HG03571 (cell line): ENCODE data around the gene POC1B.
A peak's percentile ranks its signal among the peaks of the same experiment; 100 is the strongest.

ENCODE experiments used
- ATAC-seq: cut with Tn5 transposase; IDR thresholded peaks from one replicate; pipeline ENCODE4 v1.9.1; 2021; ENCODE audit not compliant: unreplicated experiment

The POC1B gene

DNA sequence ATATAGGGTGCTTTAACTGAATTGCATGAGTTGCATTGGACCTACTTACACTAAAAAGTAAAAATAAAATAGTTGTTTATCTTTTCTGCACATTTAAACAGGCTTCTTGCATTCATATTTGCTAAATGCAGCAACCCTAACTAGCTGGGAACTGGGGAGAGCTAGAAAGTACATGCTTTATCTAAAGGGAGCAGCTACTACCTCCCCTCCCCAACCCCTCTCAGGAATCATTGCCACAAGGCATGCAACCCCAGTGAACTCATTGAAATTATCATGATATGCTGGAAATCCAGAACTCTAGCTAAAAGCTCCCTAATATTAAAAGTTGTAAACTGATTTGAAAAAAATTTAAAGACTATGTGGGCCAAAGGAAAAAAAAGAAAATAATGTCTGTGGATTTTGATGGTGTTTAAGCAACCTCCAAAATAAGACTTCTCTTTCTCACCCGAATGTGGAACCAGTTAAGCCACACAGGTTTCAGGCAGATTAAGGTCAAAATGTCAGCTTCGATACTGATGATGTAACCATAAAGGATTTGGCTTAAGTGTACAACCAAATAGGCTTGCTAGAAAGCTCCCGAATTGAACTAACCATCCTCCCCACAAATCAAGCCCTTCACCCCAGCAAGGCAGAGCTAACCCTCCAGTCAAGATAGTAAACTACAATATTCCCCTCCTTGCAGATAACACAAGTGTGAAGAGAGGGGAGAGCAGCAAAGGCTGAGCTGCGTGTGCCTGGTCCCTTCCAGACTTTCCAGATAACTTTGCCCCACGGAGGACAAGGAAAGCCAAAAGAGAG lies 13.8 kb upstream of the POC1B start:
- no peak for ATAC-seq

DNA sequence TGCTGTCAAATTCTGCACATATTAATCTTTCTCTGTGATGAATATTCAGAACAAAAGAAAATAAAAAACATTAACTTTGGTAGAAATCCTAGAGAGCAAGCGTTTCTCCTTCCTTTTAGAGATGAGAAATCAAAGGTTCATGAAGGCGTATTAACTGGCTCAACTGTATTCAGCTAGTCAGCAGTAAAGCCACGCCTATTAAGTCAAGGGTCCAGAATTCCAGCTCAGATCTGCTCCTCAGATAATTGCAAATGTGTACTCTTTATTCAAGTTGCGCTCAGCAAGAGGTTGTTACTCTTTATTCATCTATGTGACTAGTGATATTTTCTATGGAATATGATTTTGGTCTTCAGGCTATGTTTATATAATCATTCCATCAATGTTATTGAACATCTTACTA lies 13.1 kb upstream of the POC1B start:
- no peak for ATAC-seq

DNA sequence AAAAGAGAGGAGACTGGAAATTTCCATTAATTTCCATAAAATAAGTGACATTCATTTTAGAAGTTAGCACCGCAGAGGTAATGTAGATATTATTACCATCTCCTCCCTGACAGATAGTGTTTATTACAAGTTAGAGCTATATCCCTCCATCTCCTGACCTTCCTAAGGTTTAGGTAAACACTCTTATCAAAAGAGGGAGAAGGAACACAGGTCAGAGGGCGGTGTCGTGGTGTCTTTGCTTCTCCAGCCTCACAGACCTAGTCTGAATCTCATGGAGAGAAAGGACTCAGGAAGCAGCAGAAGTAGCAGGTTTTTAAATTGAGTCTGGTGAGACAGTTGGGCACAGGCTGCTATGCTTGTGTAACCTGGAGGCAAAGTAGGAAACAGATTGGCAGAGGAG lies 11.5 kb upstream of the POC1B start:
- ATAC-seq: no peak

DNA sequence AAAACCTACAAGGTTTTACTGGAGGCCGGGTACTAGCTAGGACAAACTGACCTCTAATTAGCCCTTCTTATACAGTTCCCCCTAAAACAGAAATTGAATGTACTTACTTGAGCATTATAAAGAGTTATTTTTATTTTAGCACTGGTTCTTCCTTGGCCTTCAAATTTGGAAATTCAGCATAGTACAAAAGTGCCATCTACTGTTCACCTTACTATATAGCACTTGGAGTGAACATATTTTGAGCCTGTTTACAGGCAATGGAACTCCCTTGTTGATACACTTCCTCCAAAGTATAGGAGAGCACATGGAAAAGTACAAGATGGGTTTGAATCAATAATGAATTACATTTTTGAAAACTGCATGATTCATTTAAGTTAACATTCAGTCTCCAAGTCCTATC lies 3.9 kb upstream of the POC1B start:
- no peak for ATAC-seq

DNA sequence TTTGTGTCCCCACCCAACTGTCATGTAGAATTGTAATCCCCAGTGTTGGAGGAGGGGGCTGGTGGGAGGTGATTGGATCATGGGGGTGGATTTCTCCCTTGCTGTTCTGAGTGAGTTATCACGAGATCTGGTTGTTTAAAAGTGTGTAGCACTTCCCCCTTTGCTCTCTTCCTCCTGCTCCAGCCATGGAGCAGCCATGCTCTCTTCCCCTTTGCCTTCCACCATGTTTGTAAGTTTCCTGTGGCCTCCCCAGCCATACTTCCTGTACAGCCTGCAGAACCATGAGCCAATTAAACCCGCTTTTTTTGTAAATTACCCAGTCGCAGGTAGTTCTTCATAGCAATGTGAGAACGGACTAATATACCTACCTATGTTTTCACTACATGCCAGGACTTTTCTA lies 2.6 kb upstream of the POC1B start:
- no peak for ATAC-seq

DNA sequence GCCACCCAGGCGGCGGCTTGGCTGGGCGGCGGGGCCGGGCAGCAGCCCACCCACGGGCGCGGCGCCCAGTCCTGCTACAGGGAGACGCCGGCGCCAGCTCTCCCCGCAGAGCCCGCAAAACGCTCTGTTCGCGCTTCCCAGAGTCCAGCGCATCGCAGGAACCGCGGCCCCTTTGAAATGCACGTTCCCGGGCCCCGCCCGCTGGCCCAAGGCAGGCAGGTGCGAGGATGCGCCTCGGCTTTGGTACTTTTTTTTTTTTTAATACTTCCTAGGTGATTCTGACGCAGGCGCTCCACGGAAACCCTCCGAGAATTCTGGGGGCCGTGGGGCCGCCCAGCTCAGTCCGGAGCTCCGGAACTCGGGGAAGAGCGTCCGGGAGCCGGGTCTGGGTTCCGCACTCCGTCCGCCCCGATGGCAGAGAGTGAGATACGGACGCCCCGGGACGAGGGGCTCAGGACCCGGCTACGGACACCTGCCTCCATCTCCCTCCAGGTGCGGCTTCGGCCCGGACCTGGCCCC lies 483 bp downstream of the POC1B start:
- peak; percentile 29 for ATAC-seq

DNA sequence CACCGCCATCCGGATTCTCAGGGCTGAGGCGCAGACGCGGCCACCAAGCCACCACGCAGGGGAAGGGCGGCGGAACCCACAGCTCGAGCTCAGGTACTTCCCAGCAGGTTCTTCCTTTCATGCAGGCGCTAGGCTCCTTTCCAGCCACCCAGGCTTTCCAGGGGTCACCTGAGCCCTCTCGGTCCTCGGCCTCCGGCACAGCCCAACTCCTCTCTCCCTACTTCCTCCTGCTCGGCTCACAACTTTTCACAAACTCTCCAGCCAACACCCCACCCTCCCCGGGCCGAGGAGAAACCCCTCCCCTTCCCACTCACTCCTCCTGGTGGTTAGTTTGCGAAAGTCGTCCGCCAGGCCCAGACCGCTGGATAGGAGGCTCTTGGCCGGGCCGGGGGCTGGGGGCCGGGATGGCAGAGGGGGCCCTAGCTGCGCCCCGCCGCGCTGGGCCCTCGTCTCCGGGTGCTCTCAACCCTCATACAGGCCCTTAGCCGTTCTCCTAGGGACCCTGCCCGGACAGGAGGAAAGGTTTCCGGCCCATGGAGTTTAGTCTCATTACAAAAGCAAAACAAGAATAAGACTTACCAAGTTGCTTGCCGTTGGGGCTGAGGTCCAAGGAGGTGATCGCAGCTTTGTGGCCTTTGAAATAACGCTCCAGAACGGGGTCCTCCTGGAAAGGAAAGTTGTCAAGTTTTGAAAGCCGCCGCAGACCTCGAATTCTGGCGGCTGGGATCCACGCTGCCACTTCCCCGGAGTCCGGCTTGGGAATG lies 1.1 kb downstream of the POC1B start, which contains the start of gene GALNT4:
TSS of gene GALNT4 (minus strand) at position 256 of the 764 bp plus-strand sequence. CDS start at position 9, 247 bp downstream.
- ATAC-seq: peak; percentile 68

DNA sequence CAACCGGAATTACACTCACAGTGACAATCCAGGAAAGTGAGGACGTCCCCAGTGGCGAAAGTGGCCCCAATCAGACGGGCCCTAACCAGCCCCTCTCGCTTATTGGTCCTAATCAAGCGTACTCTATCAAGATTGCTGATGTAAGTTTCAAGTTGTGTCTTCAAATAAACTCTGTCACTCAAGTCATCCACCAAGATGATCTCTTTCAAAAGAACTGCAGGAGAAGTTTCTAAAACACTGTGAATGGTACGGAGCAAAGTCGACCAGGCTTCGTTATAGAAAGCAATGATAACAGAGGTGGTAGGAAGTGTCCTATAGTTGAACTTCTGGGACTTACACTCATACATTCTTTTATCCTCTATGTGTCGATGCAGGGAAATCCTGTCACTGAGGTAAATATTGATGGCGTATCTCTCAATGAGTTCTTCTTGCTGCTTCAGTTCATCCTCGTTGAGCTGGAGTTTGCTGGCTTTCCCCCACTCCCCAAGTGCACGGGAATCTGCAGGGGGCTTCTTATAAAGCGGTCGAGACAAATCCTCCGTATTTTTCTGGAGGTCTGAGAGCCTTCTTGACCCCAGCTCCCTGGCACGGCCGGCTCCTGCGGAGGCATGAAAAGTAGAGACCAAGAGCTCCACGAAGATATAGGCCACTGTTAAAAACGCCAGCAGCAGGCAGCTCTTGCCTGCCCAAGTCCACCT lies 1.9 kb downstream of the POC1B start:
- no peak for ATAC-seq

DNA sequence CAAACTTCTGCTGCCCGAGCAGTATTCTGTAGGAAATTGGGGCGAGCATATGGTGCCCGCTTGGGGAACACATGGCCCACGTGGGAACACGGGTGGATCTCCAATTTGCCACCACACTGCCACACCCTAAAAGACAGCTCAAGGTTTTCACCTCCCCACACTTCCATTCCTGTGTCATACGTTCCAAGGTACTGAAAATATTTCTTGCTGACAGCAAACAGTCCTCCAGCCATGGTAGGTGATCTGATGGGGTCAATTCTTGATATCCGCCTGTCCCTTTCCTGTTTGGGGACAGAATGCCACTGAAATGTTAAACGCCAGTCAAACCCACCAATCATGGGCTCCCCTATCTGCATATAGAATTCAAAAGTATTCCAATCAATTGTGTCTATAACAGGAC lies 2.5 kb downstream of the POC1B start:
- no peak for ATAC-seq

DNA sequence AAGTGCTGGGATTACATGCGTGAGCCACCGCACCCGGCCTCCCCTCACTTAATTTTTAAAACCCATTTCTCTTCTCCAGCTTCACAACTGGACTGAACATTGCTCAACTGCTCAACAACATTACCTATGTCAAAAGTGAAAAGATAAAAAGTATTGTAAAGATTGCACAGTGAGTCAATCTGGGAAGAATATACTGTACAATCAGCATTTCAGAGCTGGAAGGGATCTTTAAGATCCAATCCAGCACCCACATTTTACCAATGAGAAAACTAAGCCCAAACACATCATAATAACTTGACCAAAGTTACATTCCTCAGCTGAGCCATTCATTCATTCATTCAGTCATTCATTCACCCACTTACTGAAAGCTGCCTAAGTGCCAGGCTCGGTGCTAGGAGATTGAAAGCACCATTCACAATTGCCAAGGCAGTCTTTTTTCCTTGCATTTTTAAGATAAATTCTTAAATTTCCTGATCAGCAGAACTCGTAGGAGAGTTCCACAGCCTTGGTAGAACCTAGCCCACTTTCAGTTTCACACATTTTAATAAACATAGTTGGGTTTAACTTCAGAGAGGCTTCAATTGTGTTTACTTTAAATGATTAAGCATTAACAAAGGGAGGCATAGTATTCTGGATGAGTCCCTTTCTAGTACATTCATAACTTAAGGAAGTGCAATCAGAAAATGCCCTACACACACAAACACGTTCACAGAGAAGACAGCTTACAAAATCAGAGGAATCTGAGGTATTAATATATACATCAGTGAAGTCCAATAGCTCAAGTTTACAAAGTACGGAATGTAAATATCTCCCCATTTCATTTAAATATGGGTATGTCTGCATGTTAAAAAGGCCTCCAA lies 4.3 kb downstream of the POC1B start:
- no peak for ATAC-seq

DNA sequence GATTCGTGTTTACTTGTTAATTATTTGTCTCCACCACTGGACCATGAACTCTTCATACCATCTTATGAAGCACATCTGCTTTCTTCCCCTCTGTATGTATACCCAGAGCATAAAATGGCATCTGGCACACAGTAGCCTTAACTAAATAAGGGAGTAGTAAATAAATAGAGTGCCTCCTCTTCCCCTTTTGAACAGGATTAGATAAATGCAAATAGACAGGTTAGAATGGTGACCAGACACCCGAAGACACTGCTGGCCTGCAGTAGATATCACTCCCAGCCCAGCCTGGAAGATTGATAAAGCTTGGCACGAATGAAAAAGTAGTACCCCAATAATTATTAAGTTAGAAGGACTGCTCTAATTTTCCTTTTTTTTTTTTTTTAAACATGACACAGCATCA lies 8.1 kb downstream of the POC1B start:
- no peak for ATAC-seq

DNA sequence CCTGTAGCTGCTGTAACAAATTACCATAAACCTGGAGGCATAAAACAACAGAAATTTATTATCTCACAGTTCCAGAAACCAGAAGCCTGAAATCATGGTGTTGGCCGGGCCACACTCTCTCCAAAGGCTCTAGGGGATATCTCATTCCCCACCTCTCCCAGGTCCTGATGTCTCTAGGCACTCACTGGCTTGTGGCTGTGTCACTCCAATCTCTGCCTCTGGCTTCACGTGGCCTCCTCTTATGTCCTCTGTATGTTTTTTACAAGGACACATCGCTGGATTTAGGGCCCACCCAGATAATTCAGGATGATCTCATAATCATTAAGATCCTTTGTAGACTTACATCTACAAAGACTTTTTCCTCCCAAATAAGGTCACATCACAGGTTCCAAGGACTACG lies 9.2 kb downstream of the POC1B start:
- ATAC-seq: no peak

DNA sequence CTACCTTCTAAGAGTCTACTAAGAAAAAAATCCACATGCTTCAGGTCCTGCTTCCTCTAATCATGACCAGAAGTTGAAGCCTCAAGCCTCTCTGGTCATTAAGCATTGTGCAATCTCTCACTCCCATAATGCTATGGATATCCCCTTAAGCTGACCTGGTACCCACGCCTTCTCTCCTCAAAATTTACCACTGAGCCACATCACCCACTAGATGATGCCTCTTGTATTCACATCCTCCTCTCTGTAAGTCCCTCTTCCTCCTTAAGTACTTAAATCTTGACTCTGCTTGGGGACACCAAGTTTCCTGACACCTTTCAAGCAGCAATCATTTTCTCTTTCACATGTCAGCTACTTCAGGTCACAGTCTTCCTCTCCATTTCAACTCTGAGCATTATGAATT lies 11.1 kb downstream of the POC1B start:
- ATAC-seq: peak; percentile 83

DNA sequence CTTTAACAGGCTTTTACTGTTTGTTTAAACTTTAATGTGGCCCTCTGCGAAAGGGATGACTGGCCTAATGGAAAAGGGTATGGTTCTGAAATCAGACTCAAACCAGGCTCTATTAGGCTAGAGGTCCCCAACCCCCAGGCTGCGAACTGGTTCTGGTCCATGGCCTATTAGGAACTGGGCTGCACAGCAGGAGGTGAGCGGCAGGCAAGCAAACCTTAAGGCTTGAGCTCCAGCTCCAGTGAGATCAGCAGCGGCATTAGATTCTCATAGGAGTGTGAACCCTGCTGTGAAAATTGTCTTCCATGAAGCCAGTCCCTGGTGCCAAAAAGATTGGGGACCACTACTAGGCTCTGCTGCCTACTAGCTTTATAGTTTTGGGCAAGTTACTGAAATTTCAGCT lies 12.3 kb downstream of the POC1B start:
- no peak for ATAC-seq

DNA sequence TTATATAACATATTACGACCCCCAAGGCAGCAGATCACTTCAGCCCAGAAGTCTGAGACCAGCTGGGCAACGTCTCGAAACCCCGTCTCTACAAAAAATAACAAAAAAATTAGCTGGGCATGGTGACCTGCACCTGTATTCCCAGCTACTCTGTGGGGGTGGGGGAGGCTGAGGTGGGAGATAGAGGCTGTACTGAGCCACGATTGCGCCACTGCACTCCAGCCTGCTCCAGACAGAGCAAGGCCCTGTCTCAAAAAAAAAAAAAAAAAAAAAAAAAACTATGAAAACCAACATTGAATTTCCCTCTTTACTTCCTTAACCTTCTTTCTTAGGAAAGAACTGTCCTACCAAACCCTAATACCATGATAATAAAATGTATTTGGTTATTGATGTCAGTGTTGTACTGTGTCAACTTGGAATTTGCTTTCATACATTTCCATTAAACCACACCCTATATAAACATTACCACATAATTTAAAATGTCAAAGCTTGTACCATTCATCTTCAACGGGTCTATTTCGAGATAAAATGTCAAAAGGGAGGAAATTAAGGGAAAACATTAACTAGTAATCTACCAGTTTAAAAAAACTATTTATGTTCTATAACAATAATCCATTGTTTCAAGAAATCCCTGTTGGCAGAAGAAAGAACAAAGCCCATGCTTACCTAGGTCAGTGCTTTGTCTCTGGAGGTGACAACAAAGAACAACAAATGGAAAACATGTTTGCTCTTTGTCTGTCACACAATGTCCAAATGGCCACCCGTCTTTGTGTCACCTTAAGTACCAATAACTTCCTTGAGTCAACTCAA lies 18.6 kb downstream of the POC1B start:
- ATAC-seq: no peak

DNA sequence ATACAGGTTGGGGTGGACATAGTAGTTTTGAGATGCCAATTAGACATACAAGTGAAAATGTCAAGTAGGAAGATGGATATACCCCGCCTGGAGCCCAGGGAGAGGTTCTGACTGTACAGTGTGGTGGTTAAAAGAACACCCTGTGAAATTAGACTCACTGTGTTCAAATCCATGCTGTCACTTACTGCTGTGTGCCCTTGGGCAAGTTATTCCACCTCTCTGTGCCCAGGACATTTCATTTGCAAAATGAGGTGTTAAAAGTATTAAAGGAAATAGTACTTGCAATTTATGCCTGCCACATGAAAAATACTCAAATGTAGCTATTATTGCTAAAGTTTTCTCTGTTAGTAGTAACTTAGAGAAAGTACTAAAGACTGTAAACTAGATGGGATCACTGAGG lies 19.8 kb downstream of the POC1B start:
- ATAC-seq: no peak

DNA sequence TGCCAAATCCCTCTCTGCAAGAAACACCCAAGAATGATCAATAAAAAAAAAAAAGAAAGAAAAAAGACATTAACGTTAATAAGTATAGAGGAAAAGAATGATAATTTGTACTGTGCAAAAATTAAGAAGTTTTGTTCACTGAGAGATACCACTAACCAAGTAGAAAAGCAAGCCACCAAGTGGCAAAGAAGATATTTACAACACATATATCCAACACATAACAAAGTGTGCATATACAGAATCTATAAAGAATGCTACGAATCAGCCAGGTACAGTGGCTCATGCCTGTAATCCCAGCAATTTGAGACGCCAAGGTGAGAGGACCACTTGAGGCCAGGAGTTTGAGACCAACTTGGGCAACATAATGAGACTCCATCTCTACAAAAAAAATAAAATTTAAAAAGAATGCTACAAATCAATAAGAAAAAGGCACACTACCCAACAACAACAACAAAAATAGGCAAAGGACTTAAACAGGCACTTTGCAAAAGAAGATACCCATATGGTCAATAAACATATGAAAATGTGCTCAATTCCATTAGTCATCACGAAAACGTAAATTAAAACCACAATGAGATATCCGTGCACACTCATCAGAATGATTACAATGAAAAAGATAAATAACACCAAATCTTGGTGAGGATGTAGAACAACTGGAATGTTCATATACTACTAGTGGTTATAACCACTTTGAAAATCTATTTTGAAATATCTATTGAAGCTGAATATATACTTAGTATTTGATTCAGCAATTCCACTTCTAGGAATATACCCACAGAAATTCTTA lies 21.1 kb downstream of the POC1B start:
- no peak for ATAC-seq

DNA sequence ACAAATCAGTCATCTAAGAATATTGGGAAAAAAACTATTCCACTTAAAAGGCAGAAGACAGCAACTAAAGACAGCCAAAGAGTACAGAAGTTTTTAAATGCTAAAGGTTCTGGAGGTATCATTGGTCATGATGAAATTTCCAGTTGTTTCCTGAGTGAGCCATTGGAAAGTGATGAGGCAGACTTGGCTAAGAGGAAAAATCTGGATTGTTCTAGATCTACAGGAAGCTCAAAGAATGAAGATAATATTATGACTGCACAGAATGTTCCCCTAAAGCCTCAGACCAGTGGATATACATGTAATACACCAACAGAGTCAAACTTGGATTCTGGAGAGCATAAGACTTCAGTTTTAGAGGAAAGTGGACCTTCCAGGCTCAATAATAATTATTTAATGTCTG lies 24.1 kb downstream of the POC1B start:
- no peak for ATAC-seq

DNA sequence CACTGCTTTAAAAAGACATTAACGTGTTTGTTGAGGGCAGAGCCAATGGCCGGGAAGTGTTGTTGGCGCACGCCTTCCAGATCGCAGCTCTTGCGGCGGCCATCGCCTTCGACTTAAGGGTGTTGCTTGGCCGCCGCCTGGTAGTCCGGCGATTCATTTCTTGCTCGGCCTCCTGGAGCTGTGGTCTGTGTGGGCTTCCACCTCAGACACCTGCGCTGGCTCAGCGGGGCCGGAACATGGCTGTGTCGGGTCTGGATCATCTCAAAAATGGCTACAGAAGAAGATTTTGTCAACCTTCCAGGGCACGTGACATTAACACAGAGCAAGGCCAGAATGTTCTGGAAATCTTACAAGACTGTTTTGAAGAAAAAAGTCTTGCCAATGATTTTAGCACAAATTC lies 26.0 kb downstream of the POC1B start:
- no peak for ATAC-seq
